HEK293T (cell line): ENCODE measurements around the gene RPS19.

Experiments used
- CTCF ChIA-PET: fragments of 350-600 bp; formaldehyde crosslinking; extraction: SDS; loops from one replicate; lab custom pipeline; 2021; ENCODE audit warnings: antibody characterized with exemption, inconsistent platforms; lab: Yijun Ruan, JAX
- POLR2A ChIA-PET: fragments of 350-600 bp; formaldehyde crosslinking; extraction: SDS; loops from one replicate; lab custom pipeline; 2020; ENCODE audit warnings: antibody characterized with exemption, inconsistent platforms; lab: Yijun Ruan, JAX
- DNase-seq: peaks from one replicate; pipeline ENCODE4 v3.0.0; 2012; ENCODE audit warnings: mixed read lengths; ENCODE audit errors: extremely low spot score
- ARNT ChIP-seq: fragments of 450-650 bp; IDR thresholded peaks from 2 replicates; pipeline ENCODE4 v1.6.1; 2017; ENCODE audit warnings: mild to moderate bottlenecking
- BHLHE40 ChIP-seq: fragments of 450-650 bp; IDR thresholded peaks from 2 replicates; pipeline ENCODE4 v1.6.1; 2016; ENCODE audit warnings: mild to moderate bottlenecking, moderate library complexity, borderline replicate concordance
- CTBP1 ChIP-seq: fragments of 450-650 bp; IDR thresholded peaks from 2 replicates; pipeline ENCODE4 v1.6.1; 2016; ENCODE audit warnings: borderline replicate concordance
- ELF4 ChIP-seq: fragments of 450-650 bp; IDR thresholded peaks from 2 replicates; pipeline ENCODE4 v1.6.1; 2017; ENCODE audit warnings: antibody characterized with exemption
- FOXA1 ChIP-seq: fragments of 450-650 bp; IDR thresholded peaks from 2 replicates; pipeline ENCODE4 v1.6.1; 2016; ENCODE audit warnings: mild to moderate bottlenecking
- FOXK2 ChIP-seq: fragments of 450-650 bp; IDR thresholded peaks from 2 replicates; pipeline ENCODE4 v1.6.1; 2016; ENCODE audit warnings: mild to moderate bottlenecking
- FOXM1 ChIP-seq: fragments of 450-650 bp; IDR thresholded peaks from 2 replicates; pipeline ENCODE4 v1.6.1; 2017; ENCODE audit warnings: mild to moderate bottlenecking, borderline replicate concordance
- HDGF ChIP-seq: fragments of 450-650 bp; IDR thresholded peaks from 2 replicates; pipeline ENCODE4 v1.6.1; 2017; ENCODE audit warnings: antibody characterized with exemption, borderline replicate concordance
- L3MBTL2 ChIP-seq: fragments of 450-650 bp; conservative IDR thresholded peaks from 2 replicates; pipeline ENCODE4 v1.6.1; 2016; ENCODE audit warnings: mild to moderate bottlenecking
- LEF1 ChIP-seq: fragments of 450-650 bp; IDR thresholded peaks from 2 replicates; pipeline ENCODE4 v1.6.1; 2017; ENCODE audit warnings: mild to moderate bottlenecking, borderline replicate concordance
- NFRKB ChIP-seq: fragments of 450-650 bp; IDR thresholded peaks from 2 replicates; pipeline ENCODE4 v1.6.1; 2016; ENCODE audit warnings: mild to moderate bottlenecking, moderate library complexity
- SP1 ChIP-seq: fragments of 450-650 bp; IDR thresholded peaks from 2 replicates; pipeline ENCODE4 v1.6.1; 2017
- SUZ12 ChIP-seq: fragments of 450-650 bp; IDR thresholded peaks from 2 replicates; pipeline ENCODE4 v1.6.1; 2016; ENCODE audit warnings: mild to moderate bottlenecking
- TARDBP ChIP-seq: fragments of 450-650 bp; IDR thresholded peaks from 2 replicates; pipeline ENCODE4 v1.6.1; 2016
- ZNF384 ChIP-seq: fragments of 450-650 bp; IDR thresholded peaks from 2 replicates; pipeline ENCODE4 v1.6.1; 2016
- TF ChIP-seq, protein P1 (sequence below): fragments of 450-650 bp; IDR thresholded peaks from 2 replicates; pipeline ENCODE4 v1.6.1; 2016

Gene RPS19

GRCh38 chr19:41850381-41850780 lies 9.7 kb upstream of the RPS19 start:
- ChIA-PET POLR2A (interaction anchor here (5.5 kb wide), 1 partner anchor 9 kb away, joined by 31 read pairs; the partner anchor contains the start of gene RPS19), CTCF (interaction anchor here (1.2 kb wide), 1 partner anchor 15 kb away, joined by 3 read pairs; no protein-coding TSS in a partner anchor)
- TF ChIP-seq ELF4 (no peak), ZNF384 (no peak), SP1 (no peak), TARDBP (no peak), FOXM1 (no peak), L3MBTL2 (no peak), BHLHE40 (no peak), CTBP1 (no peak), NFRKB (no peak), HDGF (no peak), LEF1 (no peak), SUZ12 (no peak), FOXA1 (no peak), ARNT (no peak)
- TF ChIP-seq, protein P1, sequence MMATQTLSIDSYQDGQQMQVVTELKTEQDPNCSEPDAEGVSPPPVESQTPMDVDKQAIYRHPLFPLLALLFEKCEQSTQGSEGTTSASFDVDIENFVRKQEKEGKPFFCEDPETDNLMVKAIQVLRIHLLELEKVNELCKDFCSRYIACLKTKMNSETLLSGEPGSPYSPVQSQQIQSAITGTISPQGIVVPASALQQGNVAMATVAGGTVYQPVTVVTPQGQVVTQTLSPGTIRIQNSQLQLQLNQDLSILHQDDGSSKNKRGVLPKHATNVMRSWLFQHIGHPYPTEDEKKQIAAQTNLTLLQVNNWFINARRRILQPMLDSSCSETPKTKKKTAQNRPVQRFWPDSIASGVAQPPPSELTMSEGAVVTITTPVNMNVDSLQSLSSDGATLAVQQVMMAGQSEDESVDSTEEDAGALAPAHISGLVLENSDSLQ, result no peak
- no peak for DNase-seq

- no peak for DNase-seq
- TF ChIP-seq HDGF, result no peak
- no peak for TF ChIP-seq ARNT
- TF ChIP-seq SUZ12, result no peak
- no peak for TF ChIP-seq CTBP1
- TF ChIP-seq, protein P1, result no peak
- no peak for TF ChIP-seq NFRKB
- TF ChIP-seq ELF4, result no peak
- TF ChIP-seq FOXM1, result no peak
- POLR2A ChIA-PET, result interaction anchor here (1.1 to 5.5 kb wide), 2 partner anchors 8 to 33 kb away, joined by 3 to 31 read pairs; partner anchors contain the start of gene RPS19
Measured at GRCh38 chr19:41851456-41851855, 8.6 kb upstream of the RPS19 start.

GRCh38 chr19:41853344-41853743 lies 6.7 kb upstream of the RPS19 start:
- ChIA-PET POLR2A (no interaction called here), CTCF (interaction anchor here (0.5 to 0.9 kb wide), 2 partner anchors 17 to 100 kb away, joined by 3 read pairs; no protein-coding TSS in a partner anchor)
- DNase-seq, result no peak
- TF ChIP-seq SUZ12, result no peak
- TF ChIP-seq, protein P1, result peak; percentile 58; the same call in 1 of the 2 replicates
- no peak for TF ChIP-seq TARDBP

More at GRCh38 chr19:41851456-41851855, 8.6 kb upstream of the RPS19 start:
- CTCF ChIA-PET, result no interaction called here

- no peak for TF ChIP-seq FOXK2
- no peak for TF ChIP-seq ZNF384
- no peak for TF ChIP-seq HDGF
- TF ChIP-seq SUZ12, result no peak
- DNase-seq, result no peak
- CTCF ChIA-PET, result interaction anchor here (0.9 kb wide), 1 partner anchor 17 kb away, joined by 3 read pairs; no protein-coding TSS in a partner anchor
- POLR2A ChIA-PET, result no interaction called here
Measured at GRCh38 chr19:41853768-41854167, 6.3 kb upstream of the RPS19 start.

DNA sequence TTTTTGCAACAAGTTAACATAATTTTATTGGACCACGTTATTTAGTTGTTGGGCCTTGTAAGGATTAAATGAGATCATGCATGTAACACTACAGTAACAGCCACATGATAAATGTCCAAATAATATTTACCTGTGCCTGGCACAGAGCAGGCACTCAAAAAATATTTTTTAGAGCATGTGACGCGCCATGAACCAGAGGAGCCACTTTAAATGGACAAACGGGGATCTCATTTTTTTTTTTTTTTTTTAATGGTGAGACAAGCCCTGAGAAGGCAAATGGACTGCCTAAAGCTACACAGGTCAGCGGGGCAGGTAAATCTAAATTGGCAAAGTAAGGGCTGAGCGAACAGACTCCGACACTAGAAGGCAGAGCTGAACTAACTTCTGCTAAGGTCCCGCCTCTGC lies 840 bp upstream of the RPS19 start:
- ChIA-PET CTCF (interaction anchor here (0.7 kb wide), 1 partner anchor 11 kb away, joined by 3 read pairs; no protein-coding TSS in a partner anchor), POLR2A (interaction anchor here (0.8 to 3.6 kb wide), 19 partner anchors 10 to 495 kb away, joined by 3 to 43 read pairs (median 5); partner anchors contain the start of genes B9D2 and RABAC1)
- no peak for DNase-seq
- TF ChIP-seq ZNF384 (no peak), NFRKB (no peak), BHLHE40 (no peak), TARDBP (no peak), FOXM1 (no peak), FOXA1 (no peak), L3MBTL2 (no peak), SUZ12 (no peak), LEF1 (no peak), ELF4 (no peak), ARNT (no peak), SP1 (no peak), CTBP1 (no peak), FOXK2 (no peak), HDGF (no peak)
- TF ChIP-seq, protein P1, result no peak
